H1 (cell line): Measurements from ENCODE around the gene MYO7B. TPM values are rescaled to one million over a fixed set of nuclear protein-coding genes. Genes with fewer than 3 reads are reported as not detected.
A peak's percentile ranks its signal among the peaks of the same experiment; 100 is the strongest.

ENCODE experiments used
- CTCF ChIA-PET: fragments of 300-600 bp; sonication (Branson Sonifier 250); formaldehyde crosslinking; loops from one replicate; lab custom pipeline; 2021; ENCODE audit not compliant: partially characterized antibody; lab: Charles Lee
- POLR2A ChIA-PET: fragments of 300-600 bp; sonication (Branson Sonifier 250); formaldehyde crosslinking; loops from one replicate; lab custom pipeline; 2021; ENCODE audit warnings: inconsistent platforms; ENCODE audit not compliant: partially characterized antibody; lab: Charles Lee
- DNase-seq, 2 experiments: peaks; one replicate each; pipeline versions ENCODE4 v3.0.0 to v3.0.0-alpha.2; 2010 to 2022; ENCODE audit warnings: low spot score in 2 of 2, low read depth in 1 of 2, mixed read lengths in 1 of 2
- FAIRE-seq: peaks from 2 replicates; lab custom pipeline; 2011; peaks lifted over from hg19 to GRCh38; lab: Jason Lieb, UNC
- H2AFZ ChIP-seq: 2 replicates; pipeline ENCODE4 v1.8.1; 2012; ENCODE audit warnings: low read length, inconsistent platforms
- H2AK5ac ChIP-seq: 2 replicates; pipeline ENCODE4 v1.6.1; 2013; ENCODE audit warnings: low read depth, low read length
- H2BK120ac ChIP-seq: replicated peaks from 2 replicates; pipeline ENCODE3; 2013; ENCODE audit warnings: low read depth, low read length, inconsistent platforms
- H2BK12ac ChIP-seq: 2 replicates; pipeline ENCODE4 v1.6.1; 2013; ENCODE audit warnings: low read depth, low read length
- H2BK15ac ChIP-seq: 2 replicates; pipeline ENCODE4 v1.6.1; 2013; ENCODE audit warnings: low read length
- H2BK20ac ChIP-seq: 2 replicates; pipeline ENCODE4 v1.6.1; 2013; ENCODE audit warnings: low read length
- H2BK5ac ChIP-seq: 2 replicates; pipeline ENCODE4 v1.6.1; 2013; ENCODE audit warnings: low read depth, low read length
- H3K14ac ChIP-seq: 2 replicates; pipeline ENCODE4 v1.6.1; 2013; ENCODE audit warnings: inconsistent platforms; ENCODE audit not compliant: insufficient read length
- H3K18ac ChIP-seq: 2 replicates; pipeline ENCODE4 v1.6.1; 2013; ENCODE audit warnings: low read length; ENCODE audit errors: extremely low read depth
- H3K23ac ChIP-seq: 2 replicates; pipeline ENCODE4 v1.6.1; 2013; ENCODE audit warnings: inconsistent platforms; ENCODE audit not compliant: insufficient read length
- H3K23me2 ChIP-seq: 2 replicates; pipeline ENCODE4 v1.6.1; 2013; ENCODE audit warnings: low read depth, low read length
- H3K27ac ChIP-seq: 2 replicates; pipeline ENCODE4 v1.6.1; 2011; ENCODE audit warnings: low read depth, low read length, inconsistent platforms
- H3K27me3 ChIP-seq, 4 experiments: replicated peaks in 1 of 4; 1 replicate in 1 of 4; 2 replicates in 3 of 4; pipeline versions ENCODE4 v1.6.1 to v1.8.1; 2011 to 2013; ENCODE audit warnings: low read length in 3 of 4, mild to moderate bottlenecking in 3 of 4, inconsistent platforms in 2 of 4, mixed read lengths in 2 of 4, moderate library complexity in 1 of 4; ENCODE audit not compliant: control insufficient read depth in 3 of 4, insufficient read depth in 3 of 4; ENCODE audit errors: extremely low read depth in 1 of 4
- H3K36me3 ChIP-seq, 4 experiments: 2 replicates each; pipeline versions ENCODE4 v1.6.1 to v1.8.1; 2011 to 2013; ENCODE audit warnings: mild to moderate bottlenecking in 4 of 4, low read length in 3 of 4, moderate library complexity in 2 of 4, control low read depth in 1 of 4, inconsistent platforms in 1 of 4; ENCODE audit not compliant: insufficient read depth in 4 of 4, control insufficient read depth in 2 of 4
- H3K4ac ChIP-seq: replicated peaks from 2 replicates; pipeline ENCODE3; 2013; ENCODE audit warnings: low read length, low read depth, mixed read lengths, inconsistent platforms; ENCODE audit not compliant: insufficient read length
- H3K4me1 ChIP-seq, 4 experiments: replicated peaks in 1 of 4; 1 replicate in 1 of 4; 2 replicates in 3 of 4; pipeline versions ENCODE4 v1.6.1 to v1.8.1; 2011 to 2013; ENCODE audit warnings: low read length in 3 of 4, inconsistent platforms in 2 of 4, mixed read lengths in 1 of 4; ENCODE audit not compliant: insufficient read depth in 4 of 4, control insufficient read depth in 3 of 4
- H3K4me2 ChIP-seq, 2 experiments: 2 replicates each; pipeline versions ENCODE4 v1.6.1 to v1.8.1; 2011 to 2013; ENCODE audit warnings: low read depth in 2 of 2, low read length in 2 of 2, control low read depth in 1 of 2, inconsistent platforms in 1 of 2, mild to moderate bottlenecking in 1 of 2; ENCODE audit not compliant: insufficient read depth in 1 of 2
- H3K4me3 ChIP-seq, 4 experiments: fragments of 200-600, 300-600 bp in 1 of 4; sonication (generic), shearing (Covaris generic), sonication (Bioruptor Twin) in 1 of 4; 2 replicates each; pipeline versions ENCODE4 v1.5.1 to v1.8.1; 2011 to 2016; ENCODE audit warnings: low read length in 4 of 4, low read depth in 3 of 4, control low read depth in 2 of 4, inconsistent platforms in 2 of 4, mild to moderate bottlenecking in 2 of 4, mixed read lengths in 1 of 4, moderate library complexity in 1 of 4; ENCODE audit not compliant: insufficient read depth in 2 of 4; ENCODE audit errors: extremely low read depth in 1 of 4
- H3K56ac ChIP-seq: replicated peaks from 2 replicates; pipeline ENCODE3; 2013; ENCODE audit warnings: low read depth, mild to moderate bottlenecking, mixed read lengths, low read length, inconsistent platforms; ENCODE audit not compliant: insufficient read length
- H3K79me1 ChIP-seq: 2 replicates; pipeline ENCODE4 v1.6.1; 2013; ENCODE audit warnings: low read depth, low read length, control low read depth
- H3K79me2 ChIP-seq, 2 experiments: 2 replicates each; pipeline versions ENCODE4 v1.6.1 to v1.8.1; 2012 to 2013; ENCODE audit warnings: low read length in 2 of 2, mild to moderate bottlenecking in 2 of 2, inconsistent platforms in 1 of 2; ENCODE audit not compliant: insufficient read depth in 2 of 2, control insufficient read depth in 1 of 2
- H3K9ac ChIP-seq, 4 experiments: replicated peaks in 1 of 4; 1 replicate in 1 of 4; 2 replicates in 3 of 4; pipeline versions ENCODE4 v1.6.1 to v1.8.1; 2011 to 2013; ENCODE audit warnings: low read depth in 3 of 4, low read length in 3 of 4, control low read depth in 2 of 4, mild to moderate bottlenecking in 2 of 4, moderate library complexity in 2 of 4, inconsistent platforms in 1 of 4; ENCODE audit errors: extremely low read depth in 1 of 4
- H3K9me3 ChIP-seq, 2 experiments: 2 replicates each; pipeline versions ENCODE4 v1.6.1 to v1.8.1; 2012 to 2013; ENCODE audit warnings: mild to moderate bottlenecking in 2 of 2, moderate library complexity in 2 of 2, control low read depth in 1 of 2, inconsistent platforms in 1 of 2, low read depth in 1 of 2, low read length in 1 of 2, mixed read lengths in 1 of 2; ENCODE audit not compliant: insufficient read depth in 2 of 2
- H4K20me1 ChIP-seq, 2 experiments: replicated peaks in 1 of 2; 2 replicates each; pipeline versions ENCODE3 to v1.8.1; 2011 to 2013; ENCODE audit warnings: inconsistent platforms in 2 of 2, low read length in 2 of 2, mild to moderate bottlenecking in 1 of 2; ENCODE audit not compliant: insufficient read depth in 2 of 2, control insufficient read depth in 1 of 2
- H4K5ac ChIP-seq: 2 replicates; pipeline ENCODE4 v1.6.1; 2013; ENCODE audit warnings: low read length, low read depth, mixed read lengths, inconsistent platforms; ENCODE audit not compliant: insufficient read length
- H4K8ac ChIP-seq: 2 replicates; pipeline ENCODE4 v1.8.0; 2013; ENCODE audit warnings: mild to moderate bottlenecking, moderate library complexity, low read length, inconsistent platforms; ENCODE audit not compliant: insufficient read depth; ENCODE audit errors: extremely low read depth
- H4K91ac ChIP-seq: replicated peaks from 2 replicates; pipeline ENCODE3; 2013; ENCODE audit warnings: low read length, mixed read lengths, inconsistent platforms; ENCODE audit not compliant: insufficient read length
- KDM1A ChIP-seq: fragments of 200-600, 300-600 bp; sonication (generic); IDR thresholded peaks from 2 replicates; pipeline ENCODE4 v1.7.1; 2016; ENCODE audit warnings: mild to moderate bottlenecking, low read length, borderline replicate concordance
- WGBS, 2 experiments: shearing (Covaris generic) in 1 of 2; methylation state at CpG; one replicate each; pipeline versions ENCODE4 v1.1.6 to v1.1.7; 2013 to 2015; ENCODE audit warnings: low lambda C conversion rate in 2 of 2, mixed read lengths in 2 of 2, inconsistent platforms in 1 of 2, low coverage in 1 of 2, missing lambda C conversion rate in 1 of 2; ENCODE audit not compliant: insufficient replicate concordance in 2 of 2, insufficient coverage in 1 of 2, insufficient read length in 1 of 2; ENCODE audit errors: extremely low coverage in 1 of 2, missing lambda C conversion rate in 1 of 2; 5-methylcytosine and 5-hydroxymethylcytosine counted together
- polyA plus RNA-seq, 7 experiments: library from polyadenylated mRNA; depleted of rRNA in 3 of 7; stranded (reverse) in 5 of 7; unstranded in 2 of 7; fragments of >200 nt in 5 of 7; fragments of 200-250 nt in 2 of 7; gene quantifications; 1 replicate in 5 of 7; 2 replicates in 1 of 7; 4 replicates in 1 of 7; pipeline versions ENCODE4 v1.2.1 to v1.2.3, GENCODE V29; 2011 to 2013; ENCODE audit warnings: missing spikeins in 2 of 7, mixed read lengths in 2 of 7
- total RNA-seq: library from RNA; stranded (reverse); fragmentation: NEBNext Ultra II Directional; extraction: Animal tissue kit (Norgen Biotek cat#: 25700); gene quantifications from 2 replicates; pipeline ENCODE4 v1.2.1, GENCODE V29; 2021

MYO7B gene
- total and polyA plus RNA-seq, 2 of the 8 experiments (the other 6 are each of a cell fraction or from before 2014, with no cell fraction given): not detected

DNA sequence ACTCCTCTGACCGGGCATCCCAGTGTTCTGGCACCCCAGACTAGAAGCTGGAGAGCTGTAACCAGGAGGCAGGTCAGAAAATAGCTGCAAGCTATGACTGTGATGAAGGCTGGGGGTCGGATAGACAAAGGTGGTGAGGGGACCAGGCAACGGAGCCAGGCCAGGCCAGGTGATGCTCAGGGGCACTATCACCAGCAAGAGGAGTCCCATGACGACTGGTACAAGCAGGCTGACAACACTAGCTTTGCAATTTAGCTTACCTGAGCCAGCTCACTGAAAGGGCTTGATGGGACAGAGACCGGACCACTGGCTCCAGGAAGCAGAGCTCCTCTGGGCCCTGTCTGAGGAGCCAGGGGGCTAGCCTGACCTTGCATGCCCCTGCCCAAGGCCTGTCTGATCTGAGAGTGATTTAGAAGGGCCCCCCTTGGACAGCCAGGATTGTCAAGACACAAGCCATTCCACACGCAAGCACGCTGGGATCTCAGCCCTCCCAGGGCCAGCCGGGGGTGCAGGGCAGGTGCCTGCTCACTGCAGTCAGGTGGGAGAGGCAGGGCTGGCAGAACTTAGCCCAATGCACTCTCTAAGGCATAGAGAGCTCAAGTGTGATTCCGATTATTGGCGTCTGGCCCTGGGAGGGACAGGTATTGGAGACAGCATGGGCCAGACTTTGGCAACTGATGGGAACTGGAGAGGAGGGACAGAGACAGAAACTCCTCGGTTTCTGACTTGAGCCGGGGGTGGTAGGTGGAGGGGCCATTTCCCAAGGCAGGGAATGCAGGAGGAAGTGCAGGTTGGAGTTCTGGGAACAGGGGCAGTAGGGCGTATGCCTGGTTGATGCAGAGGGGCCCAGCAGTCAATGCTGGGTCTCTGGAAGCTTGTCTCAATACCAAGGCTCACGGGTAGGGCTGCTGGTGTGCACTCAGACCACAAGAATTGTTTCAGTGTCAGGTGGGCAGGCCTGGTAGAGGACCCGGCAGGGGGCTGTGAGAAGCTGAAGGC, 47.7 kb downstream of the MYO7B start:
- Histone ChIP-seq H3K23ac (no peak overlapping the region), H2BK12ac (no peak overlapping the region), H2AK5ac (no peak overlapping the region), H3K79me2 (no peaks in the 10 kb centered on the region), H4K5ac (no peak overlapping the region), H4K8ac (no peak overlapping the region), H3K27me3 (no peaks in the 10 kb centered on the region; a peak in 1 of 7 replicates), H3K36me3 (no peaks in the 10 kb centered on the region), H3K23me2 (no peaks in the 10 kb centered on the region), H4K91ac (no peak overlapping the region), H4K20me1 (no peaks in the 10 kb centered on the region), H2AFZ (no peak overlapping the region), H3K18ac (no peak overlapping the region), H3K9me3 (no peaks in the 10 kb centered on the region), H3K9ac (no peak overlapping the region), H3K4me2 (no peak overlapping the region), H2BK120ac (no peak overlapping the region), H3K27ac (no peak overlapping the region), H3K56ac (no peak overlapping the region), H3K4me3 (no peak overlapping the region), H3K4ac (no peak overlapping the region), H3K4me1 (peaks cover 0 to 8% (median 0%) of the 10 kb centered on the region in 4 experiments; a peak in 1 of 7 replicates), H2BK20ac (no peak overlapping the region), H2BK5ac (no peak overlapping the region), H2BK15ac (no peak overlapping the region), H3K79me1 (no peaks in the 10 kb centered on the region), H3K14ac (no peak overlapping the region)
- WGBS, 2 experiments: 79% methylated on average over 15 of the region's 15 CpGs; no CpG with 5 or more reads in 1 of the 2 experiments
- ChIA-PET POLR2A (interaction anchor here (1.3 to 1.6 kb wide), 2 partner anchors 8 to 57 kb away, joined by 3 to 5 read pairs; partner anchors contain the start of gene IWS1), CTCF (interaction anchor here (0.7 to 3.4 kb wide), 8 partner anchors 8 to 112 kb away, joined by 3 to 30 read pairs (median 5); no protein-coding TSS in a partner anchor)
- FAIRE-seq: no peak
- TF ChIP-seq KDM1A: no peak
- peak in 1 of 2 experiments; percentile 41 for DNase-seq
